ENCODE data around the gene MBLAC2.

The MBLAC2 gene

DNA sequence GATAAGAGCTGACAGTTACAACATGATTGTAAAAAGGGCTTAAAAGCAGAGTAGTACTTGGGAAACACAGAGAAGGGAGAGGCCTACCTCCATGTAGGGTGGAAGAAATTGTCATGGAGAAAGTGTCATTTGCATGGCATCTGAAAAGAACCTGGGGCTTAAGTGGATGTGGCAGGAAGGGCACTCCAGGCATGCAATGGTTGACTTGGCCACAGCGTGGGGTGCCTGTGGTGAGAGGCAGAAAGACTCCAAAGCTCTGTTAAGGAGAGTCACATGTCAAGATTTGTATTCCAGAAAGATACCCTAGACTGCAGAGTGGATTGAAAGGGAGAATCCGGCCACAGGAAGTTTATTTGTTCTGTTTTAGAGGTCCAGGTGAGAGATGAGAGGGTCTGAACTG is 2.5 kb upstream of the MBLAC2 start:
- Histone ChIP-seq H3K9me3 (no peaks in the 10 kb centered on the region), H3K27me3 (no peaks in the 10 kb centered on the region), H3K4me3 (no peak overlapping the region), H3K27ac (no peak overlapping the region), H3K4me1 (peaks cover 0 to 17% (median 13%) of the 10 kb centered on the region in 4 donors), H3K36me3 (no peaks in the 10 kb centered on the region)
- no peak for DNase-seq
- intact Hi-C loops (cut with DNase I; ENCODE audit: low total_unique reads) = loop anchor here (5.0 kb wide), 1 partner anchor 50 kb away; the partner anchor contains the start of gene LYSMD3
- TF ChIP-seq, protein P1, sequence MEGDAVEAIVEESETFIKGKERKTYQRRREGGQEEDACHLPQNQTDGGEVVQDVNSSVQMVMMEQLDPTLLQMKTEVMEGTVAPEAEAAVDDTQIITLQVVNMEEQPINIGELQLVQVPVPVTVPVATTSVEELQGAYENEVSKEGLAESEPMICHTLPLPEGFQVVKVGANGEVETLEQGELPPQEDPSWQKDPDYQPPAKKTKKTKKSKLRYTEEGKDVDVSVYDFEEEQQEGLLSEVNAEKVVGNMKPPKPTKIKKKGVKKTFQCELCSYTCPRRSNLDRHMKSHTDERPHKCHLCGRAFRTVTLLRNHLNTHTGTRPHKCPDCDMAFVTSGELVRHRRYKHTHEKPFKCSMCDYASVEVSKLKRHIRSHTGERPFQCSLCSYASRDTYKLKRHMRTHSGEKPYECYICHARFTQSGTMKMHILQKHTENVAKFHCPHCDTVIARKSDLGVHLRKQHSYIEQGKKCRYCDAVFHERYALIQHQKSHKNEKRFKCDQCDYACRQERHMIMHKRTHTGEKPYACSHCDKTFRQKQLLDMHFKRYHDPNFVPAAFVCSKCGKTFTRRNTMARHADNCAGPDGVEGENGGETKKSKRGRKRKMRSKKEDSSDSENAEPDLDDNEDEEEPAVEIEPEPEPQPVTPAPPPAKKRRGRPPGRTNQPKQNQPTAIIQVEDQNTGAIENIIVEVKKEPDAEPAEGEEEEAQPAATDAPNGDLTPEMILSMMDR (IDR thresholded peaks at IDR 0.05) = no peak

DNA sequence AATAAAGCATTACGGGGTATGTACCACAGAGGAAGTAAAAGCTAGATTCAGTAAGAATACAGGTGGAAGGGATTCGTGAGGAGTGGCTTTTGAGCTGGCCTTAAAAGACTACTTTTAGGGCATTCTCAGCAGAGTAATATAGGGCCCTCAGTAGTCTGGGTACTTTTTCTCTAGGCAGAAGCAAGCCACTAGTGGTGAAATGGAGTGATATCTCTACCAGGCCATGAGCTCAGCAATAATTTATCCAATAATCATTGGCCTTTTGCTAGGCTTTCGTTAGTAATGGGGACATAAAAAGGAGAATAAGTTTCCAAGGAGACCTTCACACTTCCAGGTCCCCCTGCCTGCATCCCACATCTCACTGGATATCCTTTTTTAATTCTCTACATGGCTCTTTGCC is 1.8 kb upstream of the MBLAC2 start:
- no peak overlapping the region for H3K27ac ChIP-seq
- DNase-seq = no peak
- TF ChIP-seq, protein P1 (IDR thresholded peaks at IDR 0.05) = no peak
- no peaks in the 10 kb centered on the region for H3K9me3 ChIP-seq
- H3K27me3 ChIP-seq = no peaks in the 10 kb centered on the region
- H3K36me3 ChIP-seq = no peaks in the 10 kb centered on the region
- peaks cover 0 to 17% (median 13%) of the 10 kb centered on the region in 4 donors for H3K4me1 ChIP-seq
- intact Hi-C loops (cut with DNase I; ENCODE audit: low total_unique reads) = loop anchor here (5.0 kb wide), 1 partner anchor 51 kb away; the partner anchor contains the start of gene LYSMD3
- H3K4me3 ChIP-seq = no peak overlapping the region

DNA sequence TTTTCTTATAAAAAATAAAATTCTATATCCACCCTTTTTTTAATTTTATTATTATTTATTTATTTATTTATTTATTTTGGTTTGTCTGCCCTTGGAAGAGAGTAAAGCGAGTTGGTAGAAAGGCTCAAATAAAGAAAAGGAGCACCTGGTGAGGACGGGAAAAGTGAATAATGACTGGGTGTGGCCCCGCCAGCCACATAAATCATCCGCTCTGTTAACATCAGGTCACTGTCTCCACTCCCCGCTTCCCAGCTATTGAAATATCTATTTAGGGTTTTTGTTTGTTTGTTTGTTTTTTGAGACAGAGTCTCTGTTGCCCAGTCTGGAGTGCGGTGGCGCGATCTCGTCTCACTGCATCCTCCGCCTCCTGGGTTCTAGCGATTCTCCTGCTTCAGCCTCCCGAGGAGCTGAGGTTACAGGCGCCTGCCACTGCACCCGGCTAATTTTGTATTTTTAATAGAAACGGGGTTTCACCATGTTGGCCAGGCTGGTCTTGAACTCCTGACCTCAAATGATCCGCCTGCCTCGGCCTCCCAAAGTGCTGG is 937 bp upstream of the MBLAC2 start:
- H3K9me3 ChIP-seq = no peaks in the 10 kb centered on the region
- intact Hi-C loops (cut with DNase I; ENCODE audit: low total_unique reads) = loop anchor here (5.0 kb wide), 1 partner anchor 52 kb away; the partner anchor contains the start of gene LYSMD3
- no peaks in the 10 kb centered on the region for H3K27me3 ChIP-seq
- no peak overlapping the region for H3K27ac ChIP-seq
- TF ChIP-seq, protein P1 (IDR thresholded peaks at IDR 0.05) = no peak
- no peak for DNase-seq
- H3K36me3 ChIP-seq = no peaks in the 10 kb centered on the region
- peaks cover 0 to 17% (median 13%) of the 10 kb centered on the region in 4 donors for H3K4me1 ChIP-seq
- H3K4me3 ChIP-seq = peak overlapping the region; percentile 77 to 84

DNA sequence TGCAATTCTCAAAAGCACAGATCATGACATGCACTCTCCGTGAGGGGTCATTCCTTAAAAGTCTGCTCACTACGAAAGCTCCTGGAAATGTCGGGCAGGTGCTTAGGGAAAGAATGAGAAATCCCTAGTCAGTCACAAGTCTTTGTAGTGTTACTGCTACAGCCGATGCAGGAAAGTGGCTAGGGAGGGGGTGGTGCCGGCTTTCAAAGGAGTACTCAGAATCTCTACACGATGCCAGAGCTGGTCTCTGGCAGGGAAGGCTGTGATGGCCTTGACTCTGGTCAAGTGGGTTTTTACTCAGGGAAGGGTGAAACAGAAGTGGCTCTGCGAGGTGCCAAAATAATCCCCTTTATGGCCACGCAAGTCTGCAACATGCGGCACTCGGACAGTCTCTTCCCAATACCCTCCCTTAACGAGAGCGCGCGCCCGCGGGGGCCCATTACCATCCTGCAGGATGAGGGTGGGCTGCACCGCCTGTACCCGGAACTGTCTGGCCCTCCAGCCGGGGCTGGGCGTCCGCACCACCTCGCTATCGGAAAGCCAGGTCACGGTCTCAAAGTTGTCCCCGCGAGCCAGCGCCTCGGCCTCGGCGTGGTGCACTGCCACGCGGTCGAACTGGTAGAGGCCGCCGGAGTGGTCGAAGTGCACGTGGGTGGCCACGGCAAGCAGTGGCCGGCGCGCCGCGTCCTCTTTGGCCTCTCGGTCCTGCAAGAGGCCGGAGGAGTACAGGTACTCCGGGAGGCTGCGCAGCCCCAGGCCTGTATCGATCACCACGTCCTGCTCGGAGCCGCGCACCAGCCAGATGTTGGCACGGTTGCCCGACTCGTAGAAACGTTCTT is 956 bp downstream of the MBLAC2 start:
- Histone ChIP-seq H3K9me3 (no peaks in the 10 kb centered on the region), H3K27ac (peak overlapping the region; percentile 68 to 73), H3K4me1 (peaks cover 0 to 17% (median 13%) of the 10 kb centered on the region in 4 donors), H3K4me3 (peak overlapping the region; percentile 77 to 84), H3K36me3 (peaks cover 0 to 4% (median 4%) of the 10 kb centered on the region in 3 donors), H3K27me3 (no peaks in the 10 kb centered on the region)
- DNase-seq = peak in 1 of 2 donors; percentile 71
- intact Hi-C loops (cut with DNase I; ENCODE audit: low total_unique reads) = no loop called here
- TF ChIP-seq, protein P1 (IDR thresholded peaks at IDR 0.05) = no peak

DNA sequence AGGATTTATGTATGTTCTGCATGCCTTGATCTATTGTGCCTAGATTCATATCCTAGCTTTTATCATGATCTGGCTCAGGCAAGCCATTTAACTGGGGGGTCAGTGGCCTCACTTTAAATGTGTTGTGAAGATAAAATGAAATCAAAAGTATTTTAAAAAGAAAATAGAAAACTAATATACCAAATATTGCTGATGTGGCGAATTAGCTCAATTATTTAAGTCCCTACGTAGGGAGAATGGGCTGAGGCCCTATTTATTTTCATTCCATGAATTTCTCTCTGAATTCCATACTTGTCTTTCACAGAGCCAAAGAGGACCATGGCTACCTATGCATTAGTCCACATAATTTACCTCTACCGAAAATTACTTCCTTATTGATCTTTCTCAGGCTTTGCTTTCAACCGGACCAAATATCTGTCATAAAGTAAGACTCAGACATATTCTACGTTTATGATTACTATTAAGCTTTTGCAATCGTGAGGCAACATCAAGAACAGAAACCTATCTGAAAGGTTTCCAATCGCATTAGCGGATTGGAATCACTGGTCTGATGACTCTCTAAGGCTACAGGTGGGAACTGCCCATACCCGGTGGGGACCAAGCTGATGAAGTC is 1.7 kb downstream of the MBLAC2 start:
- Histone ChIP-seq H3K36me3 (peaks cover 0 to 6% (median 4%) of the 10 kb centered on the region in 3 donors), H3K4me3 (peak overlapping the region; percentile 77 to 84), H3K27me3 (no peaks in the 10 kb centered on the region), H3K9me3 (no peaks in the 10 kb centered on the region), H3K4me1 (peaks cover 0 to 17% (median 13%) of the 10 kb centered on the region in 4 donors), H3K27ac (peak overlapping the region in 1 of 2 donors; percentile 68)
- DNase-seq = no peak
- intact Hi-C loops (cut with DNase I; ENCODE audit: low total_unique reads) = no loop called here
- TF ChIP-seq, protein P1 (IDR thresholded peaks at IDR 0.05) = no peak
